NCI-H146 (cell line): ENCODE data around the gene POU6F2.
A peak's percentile ranks its signal among the peaks of the same experiment; 100 is the strongest.

Experiments
- DNase-seq: peaks from one replicate; lab custom pipeline; 2025; lab: John Stamatoyannopoulos, UW

The POU6F2 gene

DNA sequence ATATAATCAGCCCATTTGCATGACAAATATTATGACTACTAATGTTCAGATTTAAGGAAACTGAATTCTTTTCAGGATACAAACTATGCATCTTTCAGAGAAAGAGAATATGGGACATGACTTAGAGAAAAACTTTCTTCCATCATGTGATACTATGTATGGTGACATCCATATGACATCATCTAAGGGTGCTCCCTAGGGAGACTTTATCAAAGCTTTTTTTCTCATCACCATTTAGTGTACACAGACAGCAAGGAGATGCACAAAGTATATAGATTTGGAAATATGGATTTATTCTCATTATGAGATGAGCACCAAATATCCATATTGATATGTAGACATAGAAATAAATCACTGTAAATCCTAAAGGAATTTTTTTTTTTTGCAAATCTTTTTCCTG, 424.3 kb downstream of the POU6F2 start:
- DNase-seq: no peak

DNA sequence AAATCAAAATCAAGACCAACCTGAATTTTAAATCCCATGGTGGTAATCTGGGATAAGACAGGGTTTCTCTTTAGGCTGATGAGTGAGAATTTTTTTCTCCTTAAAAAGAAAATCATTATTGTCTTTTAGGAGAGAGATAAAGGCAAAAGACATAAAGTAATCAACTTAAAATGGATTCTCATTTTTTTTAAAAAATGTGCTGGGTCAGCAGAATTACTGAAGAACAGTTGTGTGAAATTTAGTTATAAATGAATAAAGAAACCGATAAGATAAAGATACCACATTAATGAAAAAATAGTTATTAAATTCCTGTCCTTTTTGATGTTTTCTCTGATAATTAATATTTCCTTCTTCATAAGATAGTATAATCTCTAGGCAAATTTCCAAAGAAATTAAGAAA, 427.2 kb downstream of the POU6F2 start:
- DNase-seq: no peak

DNA sequence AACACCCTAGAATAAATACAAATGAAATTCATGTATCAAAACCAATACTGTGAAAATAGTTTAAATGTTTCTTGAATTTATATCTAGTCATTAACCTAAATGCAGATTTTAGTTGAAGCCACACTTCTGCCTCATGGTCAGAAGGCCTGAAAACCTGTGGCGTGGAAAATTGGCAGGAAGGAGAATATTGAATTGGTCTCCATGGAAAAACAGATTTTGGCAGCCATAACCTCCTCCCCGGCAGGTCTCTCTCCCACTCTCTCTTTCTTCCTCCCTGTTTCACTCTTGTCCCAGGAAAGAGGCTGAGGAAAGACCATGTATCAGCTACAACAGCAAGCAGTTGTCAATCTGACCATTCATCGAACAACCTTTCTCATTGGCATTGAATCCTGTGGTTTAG, 427.9 kb downstream of the POU6F2 start:
- DNase-seq: no peak

DNA sequence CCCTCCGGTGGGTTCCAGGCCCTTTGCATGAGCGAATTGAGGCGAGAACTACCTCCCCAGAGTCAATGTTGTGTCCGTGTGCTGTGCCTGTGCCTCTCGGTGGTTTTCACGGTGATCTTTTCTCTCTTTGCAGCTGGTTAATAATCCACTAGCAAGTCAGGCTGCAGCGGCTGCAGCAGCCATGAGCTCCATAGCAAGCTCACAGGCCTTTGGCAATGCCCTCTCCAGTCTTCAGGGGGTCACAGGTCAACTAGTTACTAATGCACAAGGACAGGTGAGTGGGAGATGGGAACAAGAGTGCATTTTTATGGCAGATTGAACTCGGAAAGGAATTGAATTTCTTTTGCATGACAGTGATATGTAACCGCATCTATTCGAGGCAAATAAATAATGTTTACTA, 428.8 kb downstream of the POU6F2 start:
- no peak for DNase-seq

DNA sequence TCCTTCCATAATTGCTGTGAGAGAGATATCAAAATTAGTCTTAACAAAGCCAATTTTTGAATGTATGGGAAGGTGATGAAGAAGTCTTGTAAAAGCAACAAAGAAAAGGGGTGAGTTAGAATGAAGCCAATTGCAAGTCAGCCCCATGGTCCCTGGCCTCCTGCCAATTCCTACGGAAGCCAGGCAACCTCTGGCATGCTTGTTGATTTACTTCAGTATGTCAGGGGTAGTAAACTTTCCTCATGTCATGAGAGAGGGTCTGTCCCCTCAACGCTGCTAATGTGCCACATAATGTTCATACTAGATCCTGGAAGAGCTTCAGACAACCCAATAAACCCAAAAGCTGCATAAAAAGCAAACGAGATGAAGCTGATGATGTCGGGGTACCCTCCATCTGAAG, 429.4 kb downstream of the POU6F2 start:
- no peak for DNase-seq

DNA sequence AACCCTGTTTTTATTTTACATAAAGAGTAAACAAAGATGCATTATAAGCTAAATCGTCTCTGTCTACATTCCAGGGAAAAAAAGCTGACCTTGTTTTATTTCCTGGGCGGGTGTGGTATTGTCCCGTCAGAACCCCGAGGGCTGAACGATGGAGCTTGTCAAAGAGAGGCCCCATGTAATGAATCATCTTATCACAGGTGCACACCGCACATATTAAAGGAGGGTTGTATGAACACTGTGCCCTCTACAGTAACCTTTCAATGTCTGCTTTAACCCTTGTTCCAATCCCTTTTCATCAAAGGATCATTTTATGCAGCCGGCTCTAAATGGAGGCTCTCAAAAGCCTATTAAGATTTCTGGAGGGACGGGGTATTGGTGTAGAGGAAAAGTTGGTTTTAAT, 430.0 kb downstream of the POU6F2 start:
- DNase-seq: no peak

DNA sequence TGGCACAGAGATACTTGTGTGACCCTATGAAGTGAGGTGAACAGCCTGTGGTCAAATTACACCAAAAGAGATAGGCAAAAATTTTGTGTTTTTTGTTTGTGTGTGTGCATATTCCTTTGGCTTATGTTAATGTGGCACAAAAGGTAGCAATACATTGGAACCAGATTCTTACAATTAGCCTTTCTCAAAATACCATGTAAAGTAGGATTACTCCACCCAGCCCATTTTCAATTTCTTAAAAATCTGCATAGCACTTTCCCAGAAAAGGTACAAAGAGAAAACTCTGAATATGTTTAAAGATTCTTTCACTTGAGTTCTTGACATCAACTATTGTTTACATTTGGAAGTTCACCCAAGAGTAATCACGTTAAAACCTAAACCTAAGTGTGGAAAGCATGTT, 431.2 kb downstream of the POU6F2 start:
- DNase-seq: no peak

DNA sequence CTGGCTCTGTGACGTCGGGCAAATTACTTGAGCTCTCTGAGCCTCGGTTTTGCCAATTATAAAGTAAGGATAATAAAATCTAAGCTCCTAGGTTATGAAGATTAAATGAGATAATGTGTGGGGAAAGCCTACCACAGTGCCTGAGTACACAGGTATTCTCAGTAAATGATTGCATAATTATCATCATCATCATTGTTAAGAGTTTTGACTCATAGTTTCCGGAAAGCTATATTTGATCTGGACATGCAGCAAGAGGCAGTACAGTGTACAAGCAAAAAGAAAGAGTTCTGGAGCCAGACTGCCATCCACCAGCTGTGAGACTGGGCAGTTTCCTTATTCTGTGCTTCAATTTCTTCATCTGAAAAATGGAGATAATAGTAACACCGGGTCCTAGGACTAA, 432.9 kb downstream of the POU6F2 start:
- DNase-seq: no peak

DNA sequence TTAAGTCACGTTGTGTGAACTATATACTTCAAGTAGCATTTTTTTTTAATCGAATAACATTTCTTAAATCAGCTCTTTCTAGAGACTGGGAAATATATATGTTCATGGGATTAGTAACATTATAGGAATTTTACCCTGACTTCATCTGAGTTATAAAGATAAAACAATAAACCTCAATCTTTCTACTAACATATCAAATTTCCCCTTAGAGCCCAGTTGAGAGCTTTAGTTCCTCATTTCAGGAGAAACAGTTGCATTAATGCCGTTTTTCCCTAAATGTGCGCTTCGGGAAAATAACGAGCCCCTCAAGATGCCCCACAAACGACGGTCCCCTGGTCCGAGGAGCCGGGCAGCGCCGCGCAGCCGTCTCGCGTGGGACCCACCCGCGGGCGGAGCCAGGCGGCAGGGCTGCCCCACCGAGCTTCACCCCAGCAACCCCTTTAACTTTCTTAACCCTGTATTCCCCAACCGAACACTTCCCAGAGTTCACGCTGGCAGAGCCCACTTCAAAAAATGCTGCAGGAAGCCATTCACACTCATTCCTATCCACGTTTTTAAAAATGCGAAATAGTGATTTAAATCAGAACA, 436.0 kb downstream of the POU6F2 start:
- no peak for DNase-seq

DNA sequence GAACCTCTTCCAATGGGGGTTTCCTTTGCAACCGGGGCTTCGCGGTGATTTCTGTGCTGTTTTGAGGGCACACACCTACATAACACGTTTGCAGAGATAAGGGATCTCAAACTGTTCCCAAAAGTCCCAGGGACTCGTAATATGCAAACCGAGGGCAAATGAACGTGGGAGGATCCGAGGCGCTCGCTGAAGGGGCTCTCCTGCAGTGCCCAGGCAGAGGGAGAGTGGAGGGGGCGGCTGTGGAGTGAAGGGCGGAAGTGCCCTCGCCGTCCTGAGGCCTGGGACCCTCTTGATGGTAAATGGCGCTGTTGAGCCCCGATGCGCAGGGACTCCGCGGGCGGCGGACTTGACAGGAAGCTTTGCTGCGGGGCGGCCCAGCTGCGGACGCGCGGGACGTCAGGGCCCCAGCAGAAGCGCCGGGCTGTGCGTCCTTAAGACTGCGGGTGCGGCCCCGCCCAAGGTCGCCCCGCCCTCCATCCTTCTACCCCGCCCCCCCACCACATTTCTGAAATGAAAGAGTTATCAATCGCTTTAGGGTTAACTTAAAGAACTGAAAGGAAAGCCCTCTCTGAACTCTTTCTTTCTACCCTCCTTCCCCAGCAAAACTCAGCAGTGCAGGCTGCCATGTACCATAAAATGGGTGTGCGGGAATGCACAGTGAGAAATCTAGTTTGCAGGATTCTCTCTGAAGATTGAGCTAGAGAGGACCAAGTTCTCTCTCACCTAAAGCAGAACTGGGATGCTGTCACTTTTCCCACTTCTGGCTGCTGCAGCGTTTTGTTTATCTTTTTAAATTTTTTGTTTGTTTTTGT, 436.7 kb downstream of the POU6F2 start:
- DNase-seq: peak; percentile 71

DNA sequence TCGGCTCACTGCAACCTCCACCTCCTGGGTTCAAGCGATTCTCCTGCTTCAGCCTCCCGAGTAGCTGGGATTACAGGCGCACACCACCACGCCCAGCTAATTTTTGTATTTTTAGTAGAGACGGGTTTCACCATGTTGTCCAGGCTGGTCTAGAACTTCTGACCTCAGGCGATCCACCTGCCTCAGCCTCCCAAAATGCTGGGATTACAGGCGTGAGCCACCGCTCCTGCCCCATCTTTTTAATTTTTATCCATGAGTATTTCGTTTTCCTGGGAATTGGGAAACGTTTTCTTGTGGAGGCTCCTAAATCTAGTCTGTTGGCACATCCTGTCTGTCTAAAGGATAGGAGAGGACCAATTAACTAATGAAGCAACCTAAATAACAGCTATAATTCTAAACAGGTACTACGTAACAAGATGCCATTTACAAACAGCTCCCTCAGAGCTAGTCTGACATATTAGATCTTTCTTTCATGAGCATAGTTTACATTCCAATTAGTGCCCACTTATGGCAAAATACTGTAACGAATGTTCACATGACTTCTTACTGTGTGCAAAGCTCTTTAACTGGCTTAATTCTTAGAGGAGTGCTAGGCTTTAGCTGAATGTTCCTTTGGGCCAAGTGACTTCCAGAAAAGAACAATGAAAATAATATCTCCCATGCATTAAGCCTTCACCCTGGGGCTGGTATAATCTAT, 437.5 kb downstream of the POU6F2 start:
- DNase-seq: peak; percentile 13

DNA sequence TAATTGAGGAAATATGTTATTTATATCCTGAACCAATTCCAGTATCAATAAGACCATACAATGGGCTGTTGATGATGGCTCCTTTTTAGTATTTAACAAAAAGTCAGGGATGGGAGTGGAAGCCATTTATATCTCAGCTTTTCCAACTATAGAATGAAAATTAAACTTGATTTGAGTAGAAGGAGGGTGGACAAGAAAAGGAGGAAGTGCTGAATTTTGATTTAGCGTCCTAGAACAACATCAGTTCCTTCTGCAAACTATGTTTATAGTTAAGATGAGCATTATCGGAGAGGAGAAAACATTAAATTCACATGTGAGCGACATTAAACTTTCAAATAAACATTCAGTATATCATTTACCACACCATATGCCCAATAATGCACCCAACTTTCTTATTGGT, 439.2 kb downstream of the POU6F2 start:
- no peak for DNase-seq

DNA sequence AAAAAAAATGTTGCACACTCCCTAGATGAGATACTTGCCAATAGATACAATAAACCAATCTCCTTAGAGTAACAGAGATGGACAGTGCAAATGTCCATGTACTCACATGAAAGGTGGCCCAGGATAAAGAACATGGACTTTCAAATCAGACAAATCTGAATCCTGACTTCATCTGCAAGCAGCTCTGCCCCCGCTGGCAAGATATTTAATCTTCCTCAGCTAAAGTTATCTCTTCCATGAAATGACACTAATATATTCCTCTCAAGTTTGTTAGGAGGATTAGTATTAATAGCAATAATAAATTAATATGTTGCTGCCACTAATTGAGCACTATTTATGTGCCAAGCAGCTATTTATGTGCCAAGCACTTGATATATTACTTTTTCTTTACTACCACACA, 439.9 kb downstream of the POU6F2 start:
- DNase-seq: no peak

DNA sequence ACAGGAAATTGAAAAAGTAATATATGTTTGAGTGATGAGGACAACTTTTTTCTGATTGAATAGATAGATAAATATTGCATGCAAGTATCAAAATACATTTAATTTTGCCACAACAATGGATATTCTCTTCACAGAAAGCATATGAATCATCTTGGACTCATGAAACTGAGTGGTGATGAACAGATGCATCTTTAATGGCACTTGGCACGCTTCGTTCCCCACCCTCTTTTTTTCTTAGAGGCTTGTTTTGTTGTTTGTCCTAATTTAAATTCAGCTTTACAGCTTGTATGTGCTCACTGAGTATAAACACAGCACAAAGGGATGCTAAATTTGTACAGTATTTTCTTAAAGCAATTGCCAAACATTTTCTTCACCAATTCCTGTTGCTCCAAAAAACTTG, 443.5 kb downstream of the POU6F2 start:
- no peak for DNase-seq

DNA sequence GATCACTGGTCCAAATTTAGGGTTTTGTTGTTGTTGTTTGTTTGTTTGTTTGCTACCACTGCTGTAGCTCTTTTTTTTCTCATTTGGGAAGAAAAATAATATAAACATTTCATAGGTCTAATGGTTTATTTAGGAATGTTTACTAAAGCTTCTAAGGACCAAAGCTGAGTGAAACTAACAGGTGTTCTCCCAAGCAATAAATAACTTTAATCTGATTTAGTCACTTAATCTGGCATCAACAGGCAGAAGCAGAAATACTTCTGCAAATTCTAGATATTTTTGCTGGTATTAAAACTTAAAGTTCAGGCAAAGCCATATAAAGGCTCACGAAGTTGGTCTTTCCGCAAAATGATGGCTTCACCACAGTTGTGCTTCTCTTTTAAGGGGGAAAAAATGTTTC, 444.0 kb downstream of the POU6F2 start:
- no peak for DNase-seq

DNA sequence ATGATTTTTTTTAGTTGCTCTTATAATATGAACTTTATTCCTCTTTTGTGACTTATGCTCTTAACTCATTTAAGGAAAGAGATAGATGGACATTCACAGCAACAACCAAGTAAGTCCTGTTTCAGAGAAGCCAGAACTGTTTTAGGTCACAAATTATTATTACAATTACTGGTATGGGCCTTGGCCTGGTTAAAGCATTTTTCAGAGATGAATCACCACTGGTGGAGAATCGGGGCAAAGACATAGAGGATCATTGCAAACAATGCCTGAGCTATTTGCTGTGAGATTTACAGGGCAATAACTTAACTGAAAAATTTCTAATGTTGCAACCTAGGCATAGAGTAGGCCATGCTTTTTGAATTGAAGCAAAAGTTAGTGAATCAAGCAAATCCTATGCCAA, 450.5 kb downstream of the POU6F2 start:
- DNase-seq: no peak

DNA sequence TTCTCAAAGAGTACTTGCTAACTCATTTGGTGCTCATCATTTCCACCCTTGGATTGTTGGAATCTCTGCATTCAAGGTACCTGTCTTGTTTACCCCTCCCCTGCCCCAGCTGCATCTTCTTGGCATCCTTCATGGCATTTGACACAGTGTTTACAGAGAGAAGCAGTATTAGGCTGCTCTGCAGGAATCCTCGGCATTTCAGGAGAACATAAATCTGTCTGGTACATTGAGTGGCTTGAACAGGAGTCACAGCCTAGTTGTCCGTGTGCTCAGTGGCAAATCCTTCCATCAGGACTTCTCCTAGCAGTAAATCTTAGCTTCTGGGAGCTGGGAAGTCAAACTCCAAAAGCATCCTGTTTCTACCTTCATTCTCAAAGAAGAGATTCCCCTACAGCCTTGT, 451.7 kb downstream of the POU6F2 start:
- DNase-seq: no peak

DNA sequence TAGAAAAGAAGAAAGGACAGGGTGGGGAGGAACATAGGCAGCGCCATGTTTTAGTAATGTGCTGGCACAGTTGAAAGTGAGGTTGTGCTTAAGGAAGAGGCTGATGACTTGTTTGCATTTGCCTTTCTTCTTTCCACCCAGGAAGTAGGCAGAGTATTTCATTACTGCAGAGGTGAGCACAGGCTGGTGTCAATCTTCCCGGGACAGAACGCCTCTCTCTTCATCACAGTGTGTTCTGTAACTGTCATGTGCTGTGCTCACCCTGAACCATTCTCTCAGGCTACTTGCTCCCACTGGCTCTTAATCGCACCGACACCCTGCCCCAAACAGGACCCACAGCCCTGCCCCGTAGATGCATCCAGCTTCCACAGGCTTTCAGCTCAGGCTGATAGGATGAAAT, 452.7 kb downstream of the POU6F2 start:
- DNase-seq: no peak

DNA sequence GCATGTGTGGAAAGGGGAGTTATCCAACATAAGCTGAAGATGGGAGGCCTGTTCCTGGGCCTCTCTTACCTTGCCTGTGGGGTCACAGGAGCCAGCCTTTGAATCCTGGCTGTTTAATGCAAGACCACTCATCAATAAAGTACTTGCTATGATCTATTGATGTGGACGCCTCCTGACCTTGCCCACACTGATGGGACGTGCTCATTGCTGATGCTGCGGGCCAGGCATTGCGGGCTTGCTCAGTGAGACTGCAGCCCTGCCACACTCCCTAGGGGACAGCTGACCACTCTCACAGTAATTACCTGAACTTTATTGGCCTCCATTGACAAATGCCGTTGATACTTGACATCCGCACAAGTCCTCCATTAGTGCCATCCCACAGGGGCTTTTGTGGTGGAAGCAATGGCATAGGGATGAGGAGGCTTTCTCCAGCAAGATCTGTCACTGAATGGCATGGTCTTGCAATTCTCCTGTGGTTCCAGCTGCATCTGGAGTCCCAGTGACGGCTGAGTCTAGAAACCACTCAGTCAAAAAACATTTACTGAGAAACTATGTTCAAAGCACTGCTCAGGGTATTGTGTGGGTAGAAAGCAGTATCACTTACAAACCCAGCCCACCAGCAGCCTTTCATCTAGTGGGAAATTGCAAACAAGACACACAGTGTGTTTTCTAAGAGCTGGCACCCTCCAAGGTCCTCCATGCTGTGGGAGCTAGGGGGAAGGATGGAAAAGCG, 453.4 kb downstream of the POU6F2 start:
- no peak for DNase-seq

DNA sequence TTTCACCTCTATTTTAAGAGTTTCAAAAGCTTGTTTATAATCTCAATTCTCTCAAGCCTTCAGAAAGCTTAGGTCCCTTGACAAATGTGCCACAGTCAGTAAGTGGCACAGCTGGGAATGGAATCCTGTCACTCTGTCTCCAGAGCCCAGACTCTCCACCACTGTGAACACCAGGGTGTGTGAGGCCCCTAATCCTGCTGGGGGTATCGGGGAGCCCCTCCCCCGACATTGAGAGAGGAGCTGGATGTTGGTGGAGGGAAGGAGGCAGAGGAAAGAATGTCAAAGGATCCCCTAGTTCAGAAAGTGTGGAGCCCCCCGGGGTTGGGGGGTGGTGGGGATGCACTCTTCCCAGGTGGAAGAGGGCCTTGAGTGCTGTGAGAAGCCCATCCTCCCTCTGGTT, 454.7 kb downstream of the POU6F2 start:
- no peak for DNase-seq

DNA sequence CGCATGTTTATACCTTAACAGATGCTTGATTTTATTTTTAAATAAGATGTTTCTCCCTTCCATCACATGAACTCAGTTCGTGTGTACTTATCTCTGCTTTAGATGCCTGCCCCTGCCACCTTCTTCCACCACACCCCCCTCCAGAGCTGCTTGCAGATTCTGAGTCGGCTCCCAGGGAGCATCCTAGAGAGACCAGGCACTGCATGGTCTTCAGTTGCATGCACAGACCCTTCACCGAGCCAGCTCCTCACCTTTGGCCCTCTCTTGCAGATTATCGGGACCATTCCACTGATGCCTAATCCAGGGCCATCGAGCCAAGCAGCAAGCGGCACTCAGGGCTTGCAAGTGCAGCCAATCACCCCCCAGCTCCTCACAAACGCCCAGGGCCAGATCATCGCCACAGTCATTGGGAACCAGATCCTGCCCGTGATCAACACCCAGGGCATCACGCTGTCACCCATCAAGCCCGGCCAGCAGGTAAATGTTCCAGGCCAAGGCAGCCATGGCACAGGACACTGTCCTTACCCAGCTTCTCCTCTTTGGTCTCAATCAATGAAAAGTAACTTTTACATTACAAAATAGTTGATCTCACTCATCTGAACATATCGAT, 455.2 kb downstream of the POU6F2 start:
- no peak for DNase-seq

DNA sequence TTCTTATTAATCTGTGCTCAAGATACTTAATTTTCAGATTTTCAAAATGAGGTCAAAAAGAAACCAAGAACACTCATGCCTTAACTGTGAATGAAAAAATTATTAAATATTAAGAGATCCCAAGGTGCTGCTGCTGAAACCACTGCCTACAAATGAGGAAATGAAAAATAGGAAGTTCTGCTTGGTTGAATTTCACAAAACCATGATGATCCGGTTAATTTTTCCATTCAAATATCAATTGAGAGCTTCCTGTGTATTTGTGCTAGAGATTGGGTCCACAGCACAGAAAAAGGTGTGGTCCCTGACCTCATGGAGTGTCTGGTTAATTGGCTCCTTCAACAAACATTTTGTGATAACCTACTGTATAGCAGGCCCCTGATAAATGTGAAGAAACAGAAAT, 455.8 kb downstream of the POU6F2 start:
- DNase-seq: no peak
